Hepatocyte (in vitro differentiated cells): ENCODE measurements around the gene ABLIM2. TPM values are rescaled to one million over a fixed set of nuclear protein-coding genes. Genes with fewer than 3 reads are reported as not detected.

Experiments
- DNase-seq: peaks from one replicate; pipeline ENCODE4 v3.0.0-alpha.2; 2016; ENCODE audit warnings: low spot score
- H2AFZ ChIP-seq: fragments of 200-600 bp; sonication (generic); 2 replicates; pipeline ENCODE4 v1.6.0; 2016; ENCODE audit warnings: antibody characterized with exemption, mild to moderate bottlenecking
- H3K27ac ChIP-seq: fragments of 200-600 bp; sonication (generic); 2 replicates; pipeline ENCODE4 v1.5.1; 2016; ENCODE audit warnings: mild to moderate bottlenecking
- H3K27me3 ChIP-seq: fragments of 200-600 bp; sonication (generic); 2 replicates; pipeline ENCODE4 v1.6.1; 2016
- H3K36me3 ChIP-seq: fragments of 200-600 bp; sonication (generic); replicated peaks from 2 replicates; pipeline ENCODE4 v1.5.1; 2016; ENCODE audit warnings: low read depth; ENCODE audit not compliant: insufficient read depth
- H3K4me1 ChIP-seq: fragments of 200-600 bp; sonication (generic); 2 replicates; pipeline ENCODE4 v1.5.1; 2016; ENCODE audit warnings: mild to moderate bottlenecking, moderate library complexity; ENCODE audit not compliant: insufficient read depth
- H3K4me2 ChIP-seq: fragments of 200-600 bp; sonication (generic); 2 replicates; pipeline ENCODE4 v1.6.0; 2016
- H3K4me3 ChIP-seq: fragments of 200-600 bp; sonication (generic); 2 replicates; pipeline ENCODE4 v1.5.1; 2016; ENCODE audit warnings: mild to moderate bottlenecking
- H3K79me2 ChIP-seq: fragments of 200-600 bp; sonication (generic); 2 replicates; pipeline ENCODE4 v1.6.0; 2017; ENCODE audit warnings: mild to moderate bottlenecking
- H3K9me2 ChIP-seq: fragments of 200-600 bp; sonication (generic); replicated peaks from 2 replicates; pipeline ENCODE4 v1.6.0; 2017; ENCODE audit warnings: mild to moderate bottlenecking; ENCODE audit not compliant: insufficient read depth
- H3K9me3 ChIP-seq: fragments of 200-600 bp; sonication (generic); 2 replicates; pipeline ENCODE4 v1.5.1; 2016; ENCODE audit warnings: low read depth, mild to moderate bottlenecking
- H4K20me1 ChIP-seq: fragments of 200-600 bp; sonication (generic); 2 replicates; pipeline ENCODE4 v1.6.0; 2016; ENCODE audit warnings: mild to moderate bottlenecking; ENCODE audit not compliant: insufficient read depth, poor library complexity, severe bottlenecking
- CTCF ChIP-seq: fragments of 200-600 bp; sonication (generic); IDR thresholded peaks from 2 replicates; pipeline ENCODE4 v1.5.1; 2016; ENCODE audit warnings: antibody characterized with exemption, mild to moderate bottlenecking; ENCODE audit not compliant: poor library complexity
- EZH2 ChIP-seq: fragments of 200-600 bp; sonication (generic); IDR thresholded peaks from 2 replicates; pipeline ENCODE4 v1.6.1; 2016; ENCODE audit warnings: antibody characterized with exemption, mild to moderate bottlenecking, borderline replicate concordance
- EZH2phosphoT487 ChIP-seq: fragments of 200-600 bp; sonication (generic); IDR thresholded peaks from one replicate; pipeline ENCODE4 v1.6.1; 2018; ENCODE audit warnings: antibody characterized with exemption, mild to moderate bottlenecking, low read depth, moderate library complexity; ENCODE audit not compliant: unreplicated experiment, severe bottlenecking
- WGBS: methylation state at CpG from one replicate; pipeline ENCODE4 v1.1.6; 2016; ENCODE audit warnings: low lambda C conversion rate; ENCODE audit errors: missing lambda C conversion rate; 5-methylcytosine and 5-hydroxymethylcytosine counted together
- polyA plus RNA-seq: library from polyadenylated mRNA; unstranded; fragments of >200 nt; fragmentation: Nextera tagmentation; extraction: Ambion mirVana; gene quantifications from 2 replicates; pipeline ENCODE4 v1.2.1, GENCODE V29; 2016
- total RNA-seq: library from RNA; depleted of rRNA; stranded (reverse); fragments of >200 nt; gene quantifications from 2 replicates; pipeline ENCODE4 v1.2.3, GENCODE V29; 2014

ABLIM2 gene
- total and polyA plus RNA-seq, 2 experiments from 2014 or later: 1.7 to 2.0 TPM

DNA sequence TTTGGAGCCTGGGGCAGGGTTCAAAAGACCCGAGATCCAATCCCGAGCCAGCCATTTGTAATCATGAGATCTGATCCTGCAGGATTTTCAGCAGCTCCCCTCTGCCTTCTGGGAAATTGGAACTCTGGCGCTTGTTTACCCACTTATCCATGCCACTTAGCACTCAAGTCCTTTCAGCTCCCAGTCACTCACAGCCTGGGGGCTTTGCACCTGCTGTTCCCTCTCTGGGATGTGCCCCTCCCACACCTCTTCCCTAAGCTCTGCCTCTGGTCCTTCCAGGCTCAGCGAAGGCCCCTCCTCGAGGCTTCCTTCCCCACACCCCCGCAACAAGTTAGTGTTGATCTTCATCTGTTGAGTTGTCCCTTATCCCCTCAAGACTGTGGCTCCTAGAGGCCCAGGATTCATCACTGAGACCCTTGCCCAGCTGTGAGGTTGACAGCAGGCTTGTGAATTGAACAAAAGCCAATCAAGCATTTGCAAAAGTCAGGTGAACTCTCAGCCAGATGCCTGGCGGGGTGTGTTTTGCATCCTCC, 119.8 kb downstream of the ABLIM2 start:
- H3K4me3 ChIP-seq: no peak overlapping the region
- WGBS: 74% methylated on average over 7 of the region's 7 CpGs
- no peaks in the 10 kb centered on the region for H3K4me1 ChIP-seq
- H3K36me3 ChIP-seq: no peaks in the 10 kb centered on the region
- H3K9me3 ChIP-seq: no peaks in the 10 kb centered on the region
- no peaks in the 10 kb centered on the region for H3K79me2 ChIP-seq
- no peaks in the 10 kb centered on the region for H4K20me1 ChIP-seq
- TF ChIP-seq EZH2phosphoT487 (no peak), EZH2 (no peak), CTCF (no peak)
- DNase-seq: no peak
- H3K9me2 ChIP-seq: no peaks in the 10 kb centered on the region
- no peak overlapping the region for H2AFZ ChIP-seq
- no peak overlapping the region for H3K4me2 ChIP-seq
- no peak overlapping the region for H3K27ac ChIP-seq
- no peaks in the 10 kb centered on the region for H3K27me3 ChIP-seq

DNA sequence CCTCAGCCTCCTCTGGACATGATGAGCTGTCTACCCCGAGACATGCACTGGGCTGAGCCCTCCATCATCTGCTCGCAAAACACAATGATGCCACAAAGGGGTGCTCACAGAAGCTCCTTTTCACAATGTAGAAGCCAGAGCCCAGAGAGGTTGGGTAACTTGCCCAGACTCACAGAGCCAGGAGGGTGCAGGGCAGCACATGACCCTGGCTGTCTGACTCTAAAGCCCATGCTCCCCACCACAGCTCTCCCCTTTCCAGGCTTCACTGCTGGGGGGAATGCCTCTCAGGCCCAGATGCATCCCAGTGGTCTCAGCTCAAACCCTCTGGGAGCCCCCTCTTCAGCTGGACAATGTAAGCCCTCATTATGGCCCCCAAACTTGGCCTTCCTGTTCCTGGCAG, 120.5 kb downstream of the ABLIM2 start:
- TF ChIP-seq EZH2 (no peak), CTCF (no peak), EZH2phosphoT487 (no peak)
- Histone ChIP-seq H3K4me2 (no peak overlapping the region), H3K9me2 (no peaks in the 10 kb centered on the region), H2AFZ (no peak overlapping the region), H3K27me3 (no peaks in the 10 kb centered on the region), H3K9me3 (no peaks in the 10 kb centered on the region), H4K20me1 (no peaks in the 10 kb centered on the region), H3K27ac (no peak overlapping the region), H3K79me2 (no peaks in the 10 kb centered on the region), H3K36me3 (no peaks in the 10 kb centered on the region), H3K4me3 (no peak overlapping the region), H3K4me1 (no peaks in the 10 kb centered on the region)
- no peak for DNase-seq
- WGBS: 81% methylated on average over 2 of the region's 2 CpGs

DNA sequence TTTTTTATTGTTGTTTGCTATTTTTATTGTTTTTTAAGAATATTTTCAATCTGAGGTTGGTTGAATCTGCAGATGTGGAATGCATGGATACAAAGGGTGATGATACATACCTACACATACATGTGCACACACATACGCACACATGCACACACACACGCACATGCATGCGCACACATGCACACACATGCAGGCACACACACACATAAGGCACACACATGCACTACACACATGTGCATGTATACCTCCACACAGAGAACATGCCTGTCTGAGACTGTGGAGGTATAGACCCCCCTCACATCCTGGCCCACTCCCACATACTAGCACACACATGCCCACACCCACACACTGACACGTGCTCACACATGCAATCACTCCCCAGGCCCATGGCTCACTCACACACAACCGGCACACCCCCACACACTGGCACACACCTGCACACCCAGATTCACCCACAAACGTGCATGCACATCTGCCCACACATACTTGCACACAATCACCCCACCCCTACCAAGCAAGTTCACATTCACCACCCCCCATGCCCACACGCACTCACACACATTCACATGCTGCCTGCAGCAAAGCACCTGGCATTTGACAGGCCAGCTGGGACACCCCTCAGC, 121.4 kb downstream of the ABLIM2 start:
- Histone ChIP-seq H3K36me3 (no peaks in the 10 kb centered on the region), H3K27ac (no peak overlapping the region)

More for the DNA sequence above, 121.4 kb downstream of the ABLIM2 start:
- WGBS: 99% methylated on average over 6 of the region's 7 CpGs
- TF ChIP-seq CTCF (no peak), EZH2phosphoT487 (no peak), EZH2 (no peak)
- H3K27me3 ChIP-seq: no peaks in the 10 kb centered on the region
- H3K9me3 ChIP-seq: no peaks in the 10 kb centered on the region
- H4K20me1 ChIP-seq: no peaks in the 10 kb centered on the region
- H3K9me2 ChIP-seq: no peaks in the 10 kb centered on the region
- no peaks in the 10 kb centered on the region for H3K4me1 ChIP-seq
- H3K4me2 ChIP-seq: no peak overlapping the region
- no peak overlapping the region for H2AFZ ChIP-seq
- H3K4me3 ChIP-seq: no peak overlapping the region
- no peaks in the 10 kb centered on the region for H3K79me2 ChIP-seq
- no peak for DNase-seq
